Endothelial cell of umbilical vein (primary cell): Measurements from ENCODE around the gene COL15A1. TPM values are rescaled to one million over a fixed set of nuclear protein-coding genes. Genes with fewer than 3 reads are reported as not detected.

ENCODE experiments used
- BruUV-seq: library from RNA; stranded (reverse); fragments of 400-500 nt; replicated peaks from 2 replicates; lab custom pipeline; 2021; lab: Mats Ljungman, UMichigan
- CTCF ChIA-PET: fragments of 300-600, 350-600 bp; sonication (Branson Sonifier 250); formaldehyde crosslinking; loops from one replicate; lab custom pipeline; 2021; ENCODE audit warnings: antibody characterized with exemption, inconsistent platforms; lab: Charles Lee
- POLR2A ChIA-PET: fragments of 300-600, 350-600 bp; sonication (Branson Sonifier 250); formaldehyde crosslinking; loops from one replicate; lab custom pipeline; 2021; ENCODE audit warnings: antibody characterized with exemption, inconsistent platforms; lab: Charles Lee
- DNase-seq: peaks from one replicate; pipeline ENCODE4 v3.0.0-alpha.2; 2011; ENCODE audit warnings: low read depth, low spot score
- FAIRE-seq: peaks from 2 replicates; lab custom pipeline; 2011; peaks lifted over from hg19 to GRCh38; lab: Jason Lieb, UNC
- H2AFZ ChIP-seq: 2 replicates; pipeline ENCODE4 v1.6.0; 2012; ENCODE audit warnings: low read depth, low read length, control low read depth, inconsistent platforms
- H3K27ac ChIP-seq: 2 replicates; pipeline ENCODE4 v1.5.1; 2011; ENCODE audit warnings: low read depth, mild to moderate bottlenecking, control low read depth, low read length, moderate library complexity; ENCODE audit not compliant: insufficient read depth
- H3K27me3 ChIP-seq, 2 experiments: 2 replicates each; pipeline versions ENCODE4 v1.6.0 to v1.6.1; 2011; ENCODE audit warnings: low read length in 2 of 2, mixed read lengths in 1 of 2; ENCODE audit not compliant: control insufficient read depth in 2 of 2, insufficient read depth in 2 of 2
- H3K36me3 ChIP-seq, 2 experiments: 2 replicates in 1 of 2; 3 replicates in 1 of 2; pipeline ENCODE4 v1.5.1; 2011; ENCODE audit warnings: low read length in 2 of 2, mild to moderate bottlenecking in 1 of 2, moderate library complexity in 1 of 2; ENCODE audit not compliant: control insufficient read depth in 2 of 2, insufficient read depth in 2 of 2; ENCODE audit errors: extremely low read depth in 1 of 2
- H3K4me1 ChIP-seq: 3 replicates; pipeline ENCODE4 v1.5.1; 2011; ENCODE audit warnings: mild to moderate bottlenecking, low read length; ENCODE audit not compliant: control insufficient read depth, insufficient read depth; ENCODE audit errors: extremely low read depth
- H3K4me2 ChIP-seq: 2 replicates; pipeline ENCODE4 v1.6.1; 2011; ENCODE audit warnings: low read length, control low read depth, mixed read lengths; ENCODE audit not compliant: insufficient read depth
- H3K4me3 ChIP-seq, 3 experiments: fragments of 200-600 bp in 1 of 3; sonication (generic), shearing (Covaris generic) in 1 of 3; replicated peaks in 1 of 3; 2 replicates each; pipeline ENCODE4 v1.5.1; 2011 to 2016; ENCODE audit warnings: control low read depth in 3 of 3, low read length in 3 of 3, mild to moderate bottlenecking in 2 of 3, inconsistent platforms in 1 of 3, low read depth in 1 of 3, moderate library complexity in 1 of 3; ENCODE audit not compliant: insufficient read depth in 1 of 3
- H3K79me2 ChIP-seq: 2 replicates; pipeline ENCODE4 v1.6.0; 2012; ENCODE audit warnings: low read length, inconsistent platforms; ENCODE audit not compliant: control insufficient read depth, insufficient read depth
- H3K9ac ChIP-seq: replicated peaks from 2 replicates; pipeline ENCODE3; 2011; ENCODE audit warnings: low read length, control low read depth; ENCODE audit not compliant: insufficient read depth; ENCODE audit errors: extremely low read depth
- H3K9me1 ChIP-seq: replicated peaks from 3 replicates; pipeline ENCODE4 v1.6.0; 2011; ENCODE audit warnings: mild to moderate bottlenecking, low read length; ENCODE audit not compliant: control insufficient read depth, insufficient read depth; ENCODE audit errors: extremely low read depth
- H3K9me3 ChIP-seq: replicated peaks from 2 replicates; pipeline ENCODE4 v1.5.1; 2012; ENCODE audit warnings: low read length, inconsistent platforms; ENCODE audit not compliant: control insufficient read depth, insufficient read depth
- H4K20me1 ChIP-seq: replicated peaks from 2 replicates; pipeline ENCODE3; 2011; ENCODE audit warnings: mild to moderate bottlenecking, low read length; ENCODE audit not compliant: control insufficient read depth, insufficient read depth; ENCODE audit errors: extremely low read depth
- CTCF ChIP-seq, 2 donors: IDR thresholded peaks; 1 replicate in 1 of 2; 2 replicates in 1 of 2; pipeline ENCODE4 v1.5.1; 2011; ENCODE audit warnings: low read length in 2 of 2, mild to moderate bottlenecking in 2 of 2, moderate library complexity in 2 of 2, control low read depth in 1 of 2, inconsistent platforms in 1 of 2, low read depth in 1 of 2; ENCODE audit not compliant: insufficient read depth in 1 of 2; ENCODE audit errors: extremely low read depth in 1 of 2
- EZH2 ChIP-seq: IDR thresholded peaks from 2 replicates; pipeline ENCODE4 v1.6.1; 2012; ENCODE audit warnings: borderline replicate concordance, low read depth, mild to moderate bottlenecking, moderate library complexity, low read length, inconsistent platforms; ENCODE audit not compliant: severe bottlenecking
- FOS ChIP-seq: IDR thresholded peaks from 2 replicates; pipeline ENCODE4 v1.6.1; 2011; ENCODE audit warnings: mild to moderate bottlenecking, low read length, moderate library complexity, borderline replicate concordance; ENCODE audit not compliant: insufficient read depth
- GATA2 ChIP-seq: IDR thresholded peaks from 2 replicates; pipeline ENCODE4 v1.7.0; 2011; ENCODE audit warnings: low read depth, mild to moderate bottlenecking, moderate library complexity, mixed read lengths, low read length; ENCODE audit not compliant: insufficient read length, insufficient read depth
- JUN ChIP-seq: IDR thresholded peaks from 2 replicates; pipeline ENCODE4 v1.6.1; 2011; ENCODE audit warnings: borderline replicate concordance, low read depth; ENCODE audit not compliant: insufficient read length, insufficient read depth
- MAX ChIP-seq: IDR thresholded peaks from 2 replicates; pipeline ENCODE4 v1.6.1; 2011; ENCODE audit not compliant: insufficient read depth, insufficient read length
- MYC ChIP-seq: IDR thresholded peaks from one replicate; pipeline ENCODE4 v1.6.1; 2011; ENCODE audit warnings: mild to moderate bottlenecking, low read depth, low read length
- POLR2A ChIP-seq: IDR thresholded peaks from 2 replicates; pipeline ENCODE4 v1.6.1; 2012; ENCODE audit warnings: low read depth, mild to moderate bottlenecking, control low read depth, low read length
- POLR2AphosphoS5 ChIP-seq: IDR thresholded peaks from 2 replicates; pipeline ENCODE4 v1.6.1; 2012; ENCODE audit warnings: low read depth, mild to moderate bottlenecking, control low read depth, low read length, moderate library complexity; ENCODE audit not compliant: insufficient read depth
- dilution Hi-C: fragments of 300-500 bp; cut with MboI; formaldehyde crosslinking; loops from one replicate; pipeline ENCODE4 v1.15.0; 2019; ENCODE audit warnings: low sequenced_read_pairs; ENCODE audit not compliant: extremely low pct_ligation_motif_present
- intact Hi-C: fragments of 100-400 bp; cut with micrococcal nuclease; formaldehyde crosslinking; loops from one replicate; pipeline ENCODE4 v1.10.0; 2022
- polyA plus RNA-seq, 4 experiments: library from polyadenylated mRNA; depleted of rRNA in 3 of 4; stranded (reverse) in 3 of 4; unstranded in 1 of 4; fragments of >200 nt; gene quantifications; 2 replicates each; pipeline versions ENCODE4 v1.2.1 to v1.2.3, GENCODE V29; 2011 to 2012; ENCODE audit warnings: missing spikeins in 1 of 4
- total RNA-seq: library from RNA; stranded (reverse); gene quantifications from 2 replicates; pipeline ENCODE4 v1.2.3, GENCODE V29; 2021

COL15A1 gene
- total and polyA plus RNA-seq, 2 donors (not counting 3 experiments of a cell fraction or from before 2014, with no cell fraction given) = not detected

- Histone ChIP-seq H3K4me1 (no peaks in the 10 kb centered on the region), H3K9me3 (no peaks in the 10 kb centered on the region), H4K20me1 (no peaks in the 10 kb centered on the region), H3K79me2 (no peaks in the 10 kb centered on the region), H3K27ac (no peak overlapping the region), H3K4me2 (no peak overlapping the region), H3K27me3 (peaks cover 2% of the 10 kb centered on the region in 2 experiments), H2AFZ (no peak overlapping the region), H3K9ac (no peak overlapping the region), H3K36me3 (no peaks in the 10 kb centered on the region), H3K4me3 (no peak overlapping the region), H3K9me1 (no peaks in the 10 kb centered on the region)
- TF ChIP-seq FOS (no peak), MYC (no peak), POLR2AphosphoS5 (no peak), MAX (no peak), POLR2A (no peak), EZH2 (no peak), CTCF (IDR thresholded peaks at IDR 0.05; ENCODE audit: extremely low read depth in 1 of 2, insufficient read depth in 1 of 2, low read depth in 1 of 2, low read length in 2 of 2) (no peak), GATA2 (no peak), JUN (no peak)
- intact Hi-C loops = no loop called here
- no TSS peak for BruUV-seq
- DNase-seq (no peak), FAIRE-seq (no peak)
- ChIA-PET CTCF (no interaction called here), POLR2A (no interaction called here)
- dilution Hi-C loops = no loop called here
Measured at GRCh38 chr9:98902516-98902915, 41.2 kb upstream of the COL15A1 start.
